ENCODE data around the gene EPG5. TPM values are rescaled to one million over a fixed set of nuclear protein-coding genes. Genes with fewer than 3 reads are reported as not detected.

The EPG5 gene
- total and polyA plus RNA-seq, 2 of the 4 experiments (the other 2 are of a cell fraction), result 37.3 to 114 TPM

DNA sequence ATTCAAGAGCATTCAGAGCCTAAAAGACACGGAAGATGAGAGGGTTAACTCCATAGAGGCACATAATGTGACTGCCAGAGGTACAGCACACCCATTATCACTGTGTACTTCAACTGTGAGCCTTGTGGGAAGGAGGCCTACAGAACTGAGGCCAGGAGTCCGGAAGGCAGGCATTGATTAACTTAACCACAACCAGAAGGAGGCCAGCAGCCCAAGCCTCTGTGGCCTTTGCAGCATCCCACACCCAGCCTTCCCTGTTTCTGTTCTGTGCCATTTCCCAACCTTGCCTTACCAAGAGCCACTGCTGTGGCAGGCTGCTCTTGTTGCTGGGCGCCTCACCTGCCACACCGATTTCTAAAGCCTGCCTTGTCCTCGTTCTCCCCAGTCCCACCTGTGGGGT is 114.5 kb downstream of the EPG5 start:
- WGBS, 2 experiments (ENCODE audit: extremely low coverage in 2 of 2, insufficient read length in 1 of 2), result 100% methylated on average over 1 of the region's 5 CpGs; no CpG with 5 or more reads in 1 of the 2 experiments
- Histone ChIP-seq H2BK5ac (ENCODE audit: low read depth, low read length, poor library complexity, severe bottlenecking) (no peak overlapping the region), H3K27ac (ENCODE audit: insufficient read depth, low read length) (no peak overlapping the region), H3K27me3 (ENCODE audit: control insufficient read depth, insufficient read depth, low read length) (no peaks in the 10 kb centered on the region), H2AK5ac (ENCODE audit: low read depth, low read length) (no peak overlapping the region), H2AFZ (replicated peaks; ENCODE audit: low read length, poor library complexity) (no peak overlapping the region), H2BK120ac (ENCODE audit: low read depth, low read length) (no peak overlapping the region), H4K91ac (ENCODE audit: insufficient read depth, low read depth, low read length) (no peak overlapping the region), H2AK9ac (replicated peaks; ENCODE audit: low read depth, low read length, poor library complexity) (no peak overlapping the region), H3K4ac (ENCODE audit: low read depth, low read length) (no peak overlapping the region), H3K9ac (ENCODE audit: low read depth, low read length) (no peak overlapping the region), H3K18ac (ENCODE audit: low read depth, low read length) (no peak overlapping the region), H3K4me3 (ENCODE audit: insufficient read depth, low read depth, low read length) (no peak overlapping the region), H3K56ac (ENCODE audit: extremely low read depth, insufficient read depth, low read length) (no peak overlapping the region), H4K5ac (ENCODE audit: low read depth, low read length) (no peak overlapping the region), H2BK20ac (ENCODE audit: low read depth, low read length) (no peak overlapping the region), H3K36me3 (ENCODE audit: control insufficient read depth, insufficient read depth, low read length) (peaks cover 46% of the 10 kb centered on the region), H3K23ac (ENCODE audit: low read depth, low read length) (no peak overlapping the region), H2BK15ac (ENCODE audit: low read depth, low read length) (no peak overlapping the region), H3K4me2 (ENCODE audit: low read depth, low read length) (no peak overlapping the region), H4K8ac (ENCODE audit: low read depth in 2 of 2, low read length in 2 of 2) (no peak overlapping the region), H3K14ac (replicated peaks; ENCODE audit: low read depth, low read length) (no peak overlapping the region), H3K79me1 (ENCODE audit: low read depth in 1 of 2, low read length in 2 of 2) (peaks cover 0 to 20% of the 10 kb centered on the region in 2 experiments; a peak in 2 of 4 replicates), H3K9me1 (ENCODE audit: insufficient read depth, low read length) (peaks cover 13% of the 10 kb centered on the region; the same call in 1 of the 2 replicates), H3K9me3 (ENCODE audit: control insufficient read depth, insufficient read depth, low read length) (no peaks in the 10 kb centered on the region), H4K20me1 (ENCODE audit: insufficient read depth, low read length) (no peaks in the 10 kb centered on the region), H3K4me1 (ENCODE audit: control insufficient read depth, insufficient read depth, low read length) (peaks cover 4% of the 10 kb centered on the region; the same call in 1 of the 2 replicates)
- CTCF ChIA-PET, result no interaction called here
- dilution Hi-C loops (cut with HindIII; ENCODE audit: low sequenced_read_pairs, unreplicated experiment) (no loop called here), in situ Hi-C loops (cut with MboI; ENCODE audit: low sequenced_read_pairs) (no loop called here), intact Hi-C loops (cut with micrococcal nuclease) (no loop called here)
- POLR2A ChIA-PET (ENCODE audit: unreplicated experiment), result no interaction called here
- BruUV-seq (replicated peaks), result no TSS peak
- no peak for DNase-seq
- no peak for ATAC-seq (ENCODE audit: low read depth)
- TF ChIP-seq, protein P1, sequence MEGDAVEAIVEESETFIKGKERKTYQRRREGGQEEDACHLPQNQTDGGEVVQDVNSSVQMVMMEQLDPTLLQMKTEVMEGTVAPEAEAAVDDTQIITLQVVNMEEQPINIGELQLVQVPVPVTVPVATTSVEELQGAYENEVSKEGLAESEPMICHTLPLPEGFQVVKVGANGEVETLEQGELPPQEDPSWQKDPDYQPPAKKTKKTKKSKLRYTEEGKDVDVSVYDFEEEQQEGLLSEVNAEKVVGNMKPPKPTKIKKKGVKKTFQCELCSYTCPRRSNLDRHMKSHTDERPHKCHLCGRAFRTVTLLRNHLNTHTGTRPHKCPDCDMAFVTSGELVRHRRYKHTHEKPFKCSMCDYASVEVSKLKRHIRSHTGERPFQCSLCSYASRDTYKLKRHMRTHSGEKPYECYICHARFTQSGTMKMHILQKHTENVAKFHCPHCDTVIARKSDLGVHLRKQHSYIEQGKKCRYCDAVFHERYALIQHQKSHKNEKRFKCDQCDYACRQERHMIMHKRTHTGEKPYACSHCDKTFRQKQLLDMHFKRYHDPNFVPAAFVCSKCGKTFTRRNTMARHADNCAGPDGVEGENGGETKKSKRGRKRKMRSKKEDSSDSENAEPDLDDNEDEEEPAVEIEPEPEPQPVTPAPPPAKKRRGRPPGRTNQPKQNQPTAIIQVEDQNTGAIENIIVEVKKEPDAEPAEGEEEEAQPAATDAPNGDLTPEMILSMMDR (conservative IDR thresholded peaks at IDR 0.05; ENCODE audit: low read depth, low read length), result no peak
- no peak for TF ChIP-seq MAFK (IDR thresholded peaks at IDR 0.05; ENCODE audit: low read depth, low read length)
- TF ChIP-seq POLR2A (IDR thresholded peaks at IDR 0.05; ENCODE audit: low read depth, low read length), result no peak

Measured in IMR-90 (cell line).